Epithelial cell of proximal tubule (primary cell): ENCODE results near the gene ZC3H14. TPM values are rescaled to one million over a fixed set of nuclear protein-coding genes. Genes with fewer than 3 reads are reported as not detected.
A peak's percentile ranks its signal among the peaks of the same experiment; 100 is the strongest.

ENCODE experiments used
- DNase-seq: peaks from one replicate; pipeline ENCODE4 v3.0.0-alpha.2; 2011; ENCODE audit warnings: low read depth
- H3K4me3 ChIP-seq: 2 replicates; pipeline ENCODE4 v1.5.1; 2011; ENCODE audit warnings: low read depth, mild to moderate bottlenecking, low read length
- CTCF ChIP-seq: conservative IDR thresholded peaks from 2 replicates; pipeline ENCODE4 v1.5.1; 2012; ENCODE audit warnings: low read depth, mild to moderate bottlenecking, low read length
- total RNA-seq: library from RNA; depleted of rRNA; stranded (reverse); fragments of >200 nt; gene quantifications from 2 replicates; pipeline ENCODE4 v1.2.3, GENCODE V29; 2015

ZC3H14 gene
- total RNA-seq, 1 donor from 2014 or later: 55.1 TPM

GRCh38 chr14:88545256-88545655 is 17.6 kb upstream of the ZC3H14 start:
- no peak for TF ChIP-seq CTCF

GRCh38 chr14:88546621-88547385 is 16.0 kb upstream of the ZC3H14 start:
- no peak for TF ChIP-seq CTCF
- DNase-seq: no peak
- H3K4me3 ChIP-seq: no peak overlapping the region

More at GRCh38 chr14:88545256-88545655, 17.6 kb upstream of the ZC3H14 start:
- no peak overlapping the region for H3K4me3 ChIP-seq
- no peak for DNase-seq

- no peak for TF ChIP-seq CTCF
- no peak overlapping the region for H3K4me3 ChIP-seq
- no peak for DNase-seq
Measured at GRCh38 chr14:88547386-88547780, 15.5 kb upstream of the ZC3H14 start.

GRCh38 chr14:88550078-88550477 is 12.8 kb upstream of the ZC3H14 start:
- H3K4me3 ChIP-seq: no peak overlapping the region
- TF ChIP-seq CTCF: no peak
- DNase-seq: no peak

GRCh38 chr14:88551094-88551870 is 11.6 kb upstream of the ZC3H14 start:
- no peak for DNase-seq
- H3K4me3 ChIP-seq: peak overlapping the region; percentile 83
- TF ChIP-seq CTCF: peak; percentile 37

- TF ChIP-seq CTCF: no peak
- DNase-seq: no peak
- H3K4me3 ChIP-seq: peak overlapping the region; percentile 83
Measured at GRCh38 chr14:88551980-88552431, 10.8 kb upstream of the ZC3H14 start.
